WTC11 (cell line): ENCODE data around the gene MTA3. TPM values are rescaled to one million over a fixed set of nuclear protein-coding genes. Genes with fewer than 3 reads are reported as not detected.

Experiments used
- ATAC-seq: fragments of 200-7000 bp; cut with Tn5 transposase; 2 replicates; pipeline ENCODE4 v1.10.0; 2021; ENCODE audit warnings: mild to moderate bottlenecking, moderate library complexity
- CTCF ChIA-PET: fragments of 300-600 bp; sonication (Branson Sonifier 250); formaldehyde crosslinking; loops from one replicate; lab custom pipeline; 2021; ENCODE audit warnings: antibody characterized with exemption; lab: Charles Lee
- POLR2A ChIA-PET: fragments of 350-600 bp; sonication (Branson Sonifier 250); formaldehyde crosslinking; loops from one replicate; lab custom pipeline; 2021; ENCODE audit warnings: antibody characterized with exemption; lab: Charles Lee
- DNase-seq: peaks from one replicate; pipeline ENCODE4 v3.0.0; 2021; ENCODE audit warnings: low spot score
- H3K27ac Mint-ChIP-seq: 2 replicates; pipeline ENCODE4 v1.8.0; 2021; ENCODE audit warnings: mixed read lengths
- H3K27me3 Mint-ChIP-seq: 2 replicates; pipeline ENCODE4 v1.8.0; 2021; ENCODE audit warnings: low read depth, mild to moderate bottlenecking, moderate library complexity, mixed read lengths
- H3K36me3 Mint-ChIP-seq: 2 replicates; pipeline ENCODE4 v1.8.0; 2021; ENCODE audit warnings: mixed read lengths
- H3K4me1 Mint-ChIP-seq: 2 replicates; pipeline ENCODE4 v1.8.0; 2022; ENCODE audit warnings: mixed read lengths
- H3K4me3 Mint-ChIP-seq: 2 replicates; pipeline ENCODE4 v1.8.0; 2021; ENCODE audit warnings: mild to moderate bottlenecking, moderate library complexity, mixed read lengths
- H3K9me3 Mint-ChIP-seq: 2 replicates; pipeline ENCODE4 v1.8.0; 2021; ENCODE audit warnings: mixed read lengths
- AR ChIP-seq: fragments of 250-450 bp; sonication (Bioruptor Pico); IDR thresholded peaks from 2 replicates; pipeline ENCODE4 v1.9.0; 2021; ENCODE audit warnings: mild to moderate bottlenecking
- ARID4B ChIP-seq: sonication (generic); formaldehyde crosslinking; IDR thresholded peaks from 2 replicates; pipeline ENCODE4 v1.8.0; 2023; ENCODE audit warnings: missing genetic modification reagents, mild to moderate bottlenecking, borderline replicate concordance
- ATF2 ChIP-seq: sonication (generic); formaldehyde crosslinking; IDR thresholded peaks from 2 replicates; pipeline ENCODE4 v1.8.1; 2022; ENCODE audit warnings: low read depth, missing genetic modification reagents, borderline replicate concordance
- E2F4 ChIP-seq: sonication (generic); formaldehyde crosslinking; IDR thresholded peaks from 2 replicates; pipeline ENCODE4 v1.8.1; 2022; ENCODE audit warnings: low read depth, mild to moderate bottlenecking, moderate library complexity, missing genetic modification reagents, borderline replicate concordance
- FOXJ3 ChIP-seq: sonication (generic); formaldehyde crosslinking; IDR thresholded peaks from 2 replicates; pipeline ENCODE4 v1.9.0; 2021; ENCODE audit warnings: missing genetic modification reagents, mild to moderate bottlenecking, borderline replicate concordance
- JAZF1 ChIP-seq: fragments of 250-450 bp; sonication (Bioruptor Pico); IDR thresholded peaks from 2 replicates; pipeline ENCODE4 v1.9.0; 2021; ENCODE audit warnings: moderate library complexity, mild to moderate bottlenecking, inconsistent platforms
- MAX ChIP-seq: sonication (generic); formaldehyde crosslinking; IDR thresholded peaks from 2 replicates; pipeline ENCODE4 v1.8.0; 2022; ENCODE audit warnings: mild to moderate bottlenecking, missing genetic modification reagents
- MLX ChIP-seq: sonication (generic); formaldehyde crosslinking; IDR thresholded peaks from 2 replicates; pipeline ENCODE4 v1.8.1; 2023; ENCODE audit warnings: mild to moderate bottlenecking, missing genetic modification reagents, moderate library complexity
- MXD4 ChIP-seq: fragments of 250-450 bp; sonication (Bioruptor Pico); IDR thresholded peaks from 2 replicates; pipeline ENCODE4 v1.8.0; 2021; ENCODE audit warnings: mild to moderate bottlenecking, moderate library complexity, borderline replicate concordance
- RELA ChIP-seq: sonication (generic); formaldehyde crosslinking; IDR thresholded peaks from 2 replicates; pipeline ENCODE4 v1.8.1; 2022; ENCODE audit warnings: missing genetic modification reagents, mild to moderate bottlenecking, borderline replicate concordance
- SMAD4 ChIP-seq: sonication (generic); formaldehyde crosslinking; IDR thresholded peaks from 2 replicates; pipeline ENCODE4 v1.8.0; 2022; ENCODE audit warnings: mild to moderate bottlenecking, missing genetic modification reagents
- TCF7 ChIP-seq: sonication (generic); formaldehyde crosslinking; IDR thresholded peaks from 2 replicates; pipeline ENCODE4 v1.8.0; 2022; ENCODE audit warnings: mild to moderate bottlenecking, low read depth, missing genetic modification reagents, moderate library complexity
- ZBTB43 ChIP-seq: sonication (generic); formaldehyde crosslinking; IDR thresholded peaks from 2 replicates; pipeline ENCODE4 v1.8.1; 2023; ENCODE audit warnings: mild to moderate bottlenecking, missing genetic modification reagents
- ZNF121 ChIP-seq: sonication (generic); formaldehyde crosslinking; IDR thresholded peaks from 2 replicates; pipeline ENCODE4 v1.8.0; 2023; ENCODE audit warnings: missing genetic modification reagents
- ZNF281 ChIP-seq: sonication (generic); formaldehyde crosslinking; IDR thresholded peaks from 2 replicates; pipeline ENCODE4 v1.8.0; 2023; ENCODE audit warnings: mild to moderate bottlenecking, missing genetic modification reagents
- ZNF396 ChIP-seq: fragments of 250-450 bp; sonication (Bioruptor Pico); IDR thresholded peaks from 2 replicates; pipeline ENCODE4 v1.8.0; 2021; ENCODE audit warnings: mild to moderate bottlenecking, moderate library complexity, borderline replicate concordance
- ZNF416 ChIP-seq: fragments of 250-450 bp; sonication (Bioruptor Pico); IDR thresholded peaks from 2 replicates; pipeline ENCODE4 v1.9.0; 2021; ENCODE audit warnings: mild to moderate bottlenecking, inconsistent platforms
- ZNF423 ChIP-seq: fragments of 250-450 bp; sonication (Bioruptor Pico); IDR thresholded peaks from 2 replicates; pipeline ENCODE4 v2.1.2; 2022; ENCODE audit warnings: mild to moderate bottlenecking, moderate library complexity
- total RNA-seq: library from RNA; stranded (reverse); gene quantifications from 3 replicates; pipeline ENCODE4 v1.2.3, GENCODE V29; 2021

Gene MTA3
- total RNA-seq, 1 experiment from 2014 or later: 153 TPM

- ATAC-seq: no peak
- Mint-ChIP-seq H3K36me3 (peaks cover 44% of the 10 kb centered on the region), H3K27me3 (no peaks in the 10 kb centered on the region), H3K4me3 (no peak overlapping the region), H3K4me1 (peaks cover 20% of the 10 kb centered on the region), H3K27ac (no peak overlapping the region), H3K9me3 (no peaks in the 10 kb centered on the region)
- no peak for DNase-seq
- ChIA-PET POLR2A (interaction anchor here (0.8 kb wide), 1 partner anchor 11 kb away, joined by 3 read pairs; no protein-coding TSS in a partner anchor), CTCF (interaction anchor here (0.6 to 1.0 kb wide), 2 partner anchors 11 to 75 kb away, joined by 3 read pairs; no protein-coding TSS in a partner anchor)
- TF ChIP-seq SMAD4 (CRISPR knock-in tag) (no peak), ATF2 (no peak), ARID4B (CRISPR knock-in tag) (no peak), ZBTB43 (CRISPR knock-in tag) (no peak), TCF7 (CRISPR knock-in tag) (no peak), ZNF281 (no peak), FOXJ3 (CRISPR knock-in tag) (no peak), MAX (CRISPR knock-in tag) (no peak), ZNF396 (CRISPR knock-in tag) (no peak), ZNF423 (CRISPR knock-in tag) (no peak), RELA (CRISPR knock-in tag) (no peak), AR (no peak), MXD4 (CRISPR knock-in tag) (no peak), JAZF1 (no peak), ZNF416 (CRISPR knock-in tag) (no peak), E2F4 (CRISPR knock-in tag) (no peak), MLX (CRISPR knock-in tag) (no peak), ZNF121 (CRISPR knock-in tag) (no peak)
Observed at GRCh38 chr2:42588121-42588520, 19.7 kb downstream of the MTA3 start.
